Neuronal stem cell (in vitro differentiated cells): ENCODE measurements around the gene SINHCAF.

Experiments
- DNase-seq: peaks from one replicate; pipeline ENCODE4 v3.0.0-alpha.2; 2013; ENCODE audit warnings: low spot score
- H2AFZ ChIP-seq: one replicate; pipeline ENCODE4 v1.6.1; 2013; ENCODE audit warnings: mild to moderate bottlenecking, low read length, inconsistent platforms
- H2AK5ac ChIP-seq: 2 replicates; pipeline ENCODE4 v1.6.1; 2013; ENCODE audit warnings: low read depth, mild to moderate bottlenecking, inconsistent platforms, low read length, moderate library complexity, mixed read lengths
- H2BK120ac ChIP-seq: 2 replicates; pipeline ENCODE4 v1.6.1; 2013; ENCODE audit warnings: low read depth, mild to moderate bottlenecking, inconsistent platforms, low read length, moderate library complexity, mixed read lengths
- H2BK12ac ChIP-seq: one replicate; pipeline ENCODE4 v1.6.1; 2013; ENCODE audit warnings: low read length, inconsistent platforms
- H2BK15ac ChIP-seq: 2 replicates; pipeline ENCODE4 v1.6.1; 2013; ENCODE audit warnings: mild to moderate bottlenecking, low read length, inconsistent platforms, mixed read lengths
- H2BK5ac ChIP-seq: one replicate; pipeline ENCODE4 v1.6.1; 2013; ENCODE audit warnings: inconsistent platforms, mild to moderate bottlenecking, low read length, moderate library complexity
- H3K14ac ChIP-seq: one replicate; pipeline ENCODE4 v1.6.1; 2013; ENCODE audit warnings: low read length, inconsistent platforms
- H3K18ac ChIP-seq: 2 replicates; pipeline ENCODE4 v1.6.1; 2013; ENCODE audit warnings: low read length, inconsistent platforms
- H3K23ac ChIP-seq: 2 replicates; pipeline ENCODE4 v1.6.1; 2013; ENCODE audit warnings: low read depth, mild to moderate bottlenecking, mixed read lengths, low read length, inconsistent platforms; ENCODE audit not compliant: poor library complexity
- H3K27ac ChIP-seq: replicated peaks from 3 replicates; pipeline ENCODE4 v1.5.1; 2013; ENCODE audit warnings: low read length, inconsistent platforms
- H3K27me3 ChIP-seq, 3 experiments: 2 replicates each; pipeline ENCODE4 v1.6.1; 2013; ENCODE audit warnings: low read length in 3 of 3, mild to moderate bottlenecking in 2 of 3, inconsistent platforms in 1 of 3, low read depth in 1 of 3, mixed read lengths in 1 of 3, moderate library complexity in 1 of 3; ENCODE audit not compliant: control insufficient read depth in 3 of 3, insufficient read depth in 3 of 3
- H3K36me3 ChIP-seq, 2 donors: replicated peaks in 1 of 2; 2 replicates each; pipeline ENCODE4 v1.6.1; 2013; ENCODE audit warnings: low read length in 2 of 2; ENCODE audit not compliant: control insufficient read depth in 2 of 2, insufficient read depth in 2 of 2
- H3K4ac ChIP-seq: 2 replicates; pipeline ENCODE4 v1.6.1; 2013; ENCODE audit warnings: inconsistent platforms, mild to moderate bottlenecking, low read length, moderate library complexity
- H3K4me1 ChIP-seq, 2 donors: 1 replicate in 1 of 2; 2 replicates in 1 of 2; pipeline ENCODE4 v1.6.1; 2013; ENCODE audit warnings: low read length in 2 of 2, low read depth in 1 of 2; ENCODE audit not compliant: control insufficient read depth in 2 of 2, insufficient read depth in 1 of 2
- H3K4me2 ChIP-seq: one replicate; pipeline ENCODE4 v1.6.1; 2013; ENCODE audit warnings: mild to moderate bottlenecking, low read length, inconsistent platforms; ENCODE audit not compliant: insufficient read depth, poor library complexity, severe bottlenecking
- H3K4me3 ChIP-seq, 2 donors: 2 replicates each; pipeline ENCODE4 v1.5.1; 2013; ENCODE audit warnings: low read length in 2 of 2, mild to moderate bottlenecking in 2 of 2, inconsistent platforms in 1 of 2, moderate library complexity in 1 of 2
- H3K79me1 ChIP-seq: one replicate; pipeline ENCODE4 v1.6.1; 2013; ENCODE audit warnings: low read depth, mild to moderate bottlenecking, inconsistent platforms, low read length, moderate library complexity
- H3K9ac ChIP-seq: one replicate; pipeline ENCODE4 v1.6.1; 2013; ENCODE audit warnings: mild to moderate bottlenecking, low read depth, low read length, inconsistent platforms; ENCODE audit not compliant: poor library complexity
- H3K9me3 ChIP-seq, 2 donors: replicated peaks in 1 of 2; 2 replicates each; pipeline versions ENCODE3 to v1.6.1; 2013; ENCODE audit warnings: low read length in 2 of 2, mild to moderate bottlenecking in 2 of 2, inconsistent platforms in 1 of 2, low read depth in 1 of 2, mixed read lengths in 1 of 2, moderate library complexity in 1 of 2; ENCODE audit not compliant: control insufficient read depth in 2 of 2, insufficient read depth in 1 of 2
- H4K8ac ChIP-seq: one replicate; pipeline ENCODE4 v1.6.1; 2013; ENCODE audit warnings: low read depth, mild to moderate bottlenecking, inconsistent platforms, low read length, moderate library complexity
- H4K91ac ChIP-seq: one replicate; pipeline ENCODE4 v1.6.1; 2013; ENCODE audit warnings: low read length, low read depth, mild to moderate bottlenecking, inconsistent platforms; ENCODE audit not compliant: poor library complexity
- WGBS, 2 donors: extraction: QIAGEN DNeasy Blood & Tissue Kit; methylation state at CpG; one replicate each; pipeline ENCODE4 v1.1.7; 2013; ENCODE audit warnings: missing lambda C conversion rate in 2 of 2, mixed read lengths in 1 of 2; ENCODE audit not compliant: insufficient read length in 2 of 2, insufficient replicate concordance in 1 of 2; ENCODE audit errors: extremely low coverage in 2 of 2; 5-methylcytosine and 5-hydroxymethylcytosine counted together

The SINHCAF gene

GRCh38 chr12:31249356-31249755, 76.6 kb downstream of the SINHCAF start:
- WGBS, 2 donors: no CpG with 5 or more reads among the region's 3 CpGs
- no peak overlapping the region for H2BK120ac ChIP-seq
- H2BK12ac ChIP-seq: no peak overlapping the region
- peaks cover 0 to 3% (median 0%) of the 10 kb centered on the region in 3 experiments for H3K27me3 ChIP-seq
- H3K23ac ChIP-seq: no peak overlapping the region
- no peak overlapping the region for H3K4me2 ChIP-seq
- H3K27ac ChIP-seq: no peak overlapping the region
- peaks cover 0 to 4% of the 10 kb centered on the region in 2 donors for H3K4me1 ChIP-seq
- no peak overlapping the region for H2BK5ac ChIP-seq
- no peak overlapping the region for H3K18ac ChIP-seq
- no peak overlapping the region for H4K8ac ChIP-seq
- H4K91ac ChIP-seq: no peak overlapping the region
- no peak overlapping the region for H2BK15ac ChIP-seq
- H3K4me3 ChIP-seq: no peak overlapping the region
- no peak overlapping the region for H3K4ac ChIP-seq
- no peaks in the 10 kb centered on the region for H3K36me3 ChIP-seq
- no peaks in the 10 kb centered on the region for H3K9me3 ChIP-seq
- H3K79me1 ChIP-seq: no peaks in the 10 kb centered on the region
- H2AK5ac ChIP-seq: no peak overlapping the region
- H3K14ac ChIP-seq: no peak overlapping the region
- H3K9ac ChIP-seq: no peak overlapping the region
- no peak for DNase-seq
- no peak overlapping the region for H2AFZ ChIP-seq

- no peak overlapping the region for H2AK5ac ChIP-seq
- H3K4me1 ChIP-seq: peaks cover 0 to 4% of the 10 kb centered on the region in 2 donors
- no peak overlapping the region for H3K4ac ChIP-seq
- no peak for DNase-seq
- H3K9me3 ChIP-seq: no peaks in the 10 kb centered on the region
- no peak overlapping the region for H3K23ac ChIP-seq
- H3K36me3 ChIP-seq: no peaks in the 10 kb centered on the region
- no peak overlapping the region for H3K18ac ChIP-seq
- no peak overlapping the region for H3K27ac ChIP-seq
- H2BK15ac ChIP-seq: no peak overlapping the region
- peaks cover 0 to 3% (median 0%) of the 10 kb centered on the region in 3 experiments for H3K27me3 ChIP-seq
- H2BK12ac ChIP-seq: no peak overlapping the region
- H3K4me2 ChIP-seq: no peak overlapping the region
- no CpG with 5 or more reads among the region's 2 CpGs for WGBS, 2 donors
- H2AFZ ChIP-seq: no peak overlapping the region
- H3K9ac ChIP-seq: no peak overlapping the region
- H4K91ac ChIP-seq: no peak overlapping the region
- no peak overlapping the region for H3K14ac ChIP-seq
- no peak overlapping the region for H2BK5ac ChIP-seq
- H3K79me1 ChIP-seq: no peaks in the 10 kb centered on the region
- no peak overlapping the region for H3K4me3 ChIP-seq
- H4K8ac ChIP-seq: no peak overlapping the region
- H2BK120ac ChIP-seq: no peak overlapping the region
Measured at GRCh38 chr12:31248815-31249214, 77.1 kb downstream of the SINHCAF start.

- H2BK15ac ChIP-seq: no peak overlapping the region
- no peak overlapping the region for H3K4me3 ChIP-seq
- no peak overlapping the region for H2AK5ac ChIP-seq
- no peak overlapping the region for H2AFZ ChIP-seq
- no peaks in the 10 kb centered on the region for H3K36me3 ChIP-seq
- H3K18ac ChIP-seq: no peak overlapping the region
- H3K23ac ChIP-seq: no peak overlapping the region
- no peak overlapping the region for H2BK12ac ChIP-seq
- no CpG with 5 or more reads among the region's 6 CpGs for WGBS, 2 donors
- H3K4me1 ChIP-seq: peaks cover 0 to 4% of the 10 kb centered on the region in 2 donors
- no peak overlapping the region for H3K4ac ChIP-seq
- no peak overlapping the region for H4K91ac ChIP-seq
- H3K14ac ChIP-seq: no peak overlapping the region
- H3K27ac ChIP-seq: no peak overlapping the region
- no peak overlapping the region for H4K8ac ChIP-seq
- no peaks in the 10 kb centered on the region for H3K9me3 ChIP-seq
- peaks cover 0 to 3% (median 0%) of the 10 kb centered on the region in 3 experiments for H3K27me3 ChIP-seq
- H3K79me1 ChIP-seq: no peaks in the 10 kb centered on the region
- no peak for DNase-seq
- no peak overlapping the region for H2BK5ac ChIP-seq
- no peak overlapping the region for H3K9ac ChIP-seq
- no peak overlapping the region for H2BK120ac ChIP-seq
- no peak overlapping the region for H3K4me2 ChIP-seq
Measured at GRCh38 chr12:31248337-31248736, 77.6 kb downstream of the SINHCAF start.

GRCh38 chr12:31246470-31246850, 79.5 kb downstream of the SINHCAF start:
- Histone ChIP-seq H2BK15ac (no peak overlapping the region), H2BK5ac (no peak overlapping the region), H3K9me3 (no peaks in the 10 kb centered on the region), H3K27me3 (peaks cover 0 to 12% (median 0%) of the 10 kb centered on the region in 3 experiments), H3K36me3 (no peaks in the 10 kb centered on the region), H4K91ac (no peak overlapping the region), H3K27ac (no peak overlapping the region), H3K4me3 (no peak overlapping the region), H3K79me1 (no peaks in the 10 kb centered on the region), H3K18ac (no peak overlapping the region), H3K4me1 (peaks cover 0 to 4% of the 10 kb centered on the region in 2 donors), H3K4me2 (no peak overlapping the region), H3K23ac (no peak overlapping the region), H3K14ac (no peak overlapping the region), H3K4ac (no peak overlapping the region), H2BK12ac (no peak overlapping the region), H4K8ac (no peak overlapping the region), H2BK120ac (no peak overlapping the region), H2AK5ac (no peak overlapping the region), H3K9ac (no peak overlapping the region), H2AFZ (peak overlapping the region; percentile 46)
- WGBS, 2 donors: no CpG with 5 or more reads among the region's 10 CpGs
- no peak for DNase-seq
